Measurements from ENCODE around the gene DUS1L.

DUS1L gene

GRCh38 chr17:82088838-82089722 lies 23.5 kb upstream of the DUS1L start:
- DNase-seq (ENCODE audit: insufficient read length, low spot score): no peak
- no peak for TF ChIP-seq POLR2A (IDR thresholded peaks at IDR 0.05; ENCODE audit: low read depth, low read length)
- FAIRE-seq: no peak

GRCh38 chr17:82087961-82088837 lies 22.6 kb upstream of the DUS1L start:
- no peak for FAIRE-seq
- DNase-seq (ENCODE audit: insufficient read length, low spot score): no peak
- TF ChIP-seq POLR2A (IDR thresholded peaks at IDR 0.05; ENCODE audit: low read depth, low read length): no peak

DNA sequence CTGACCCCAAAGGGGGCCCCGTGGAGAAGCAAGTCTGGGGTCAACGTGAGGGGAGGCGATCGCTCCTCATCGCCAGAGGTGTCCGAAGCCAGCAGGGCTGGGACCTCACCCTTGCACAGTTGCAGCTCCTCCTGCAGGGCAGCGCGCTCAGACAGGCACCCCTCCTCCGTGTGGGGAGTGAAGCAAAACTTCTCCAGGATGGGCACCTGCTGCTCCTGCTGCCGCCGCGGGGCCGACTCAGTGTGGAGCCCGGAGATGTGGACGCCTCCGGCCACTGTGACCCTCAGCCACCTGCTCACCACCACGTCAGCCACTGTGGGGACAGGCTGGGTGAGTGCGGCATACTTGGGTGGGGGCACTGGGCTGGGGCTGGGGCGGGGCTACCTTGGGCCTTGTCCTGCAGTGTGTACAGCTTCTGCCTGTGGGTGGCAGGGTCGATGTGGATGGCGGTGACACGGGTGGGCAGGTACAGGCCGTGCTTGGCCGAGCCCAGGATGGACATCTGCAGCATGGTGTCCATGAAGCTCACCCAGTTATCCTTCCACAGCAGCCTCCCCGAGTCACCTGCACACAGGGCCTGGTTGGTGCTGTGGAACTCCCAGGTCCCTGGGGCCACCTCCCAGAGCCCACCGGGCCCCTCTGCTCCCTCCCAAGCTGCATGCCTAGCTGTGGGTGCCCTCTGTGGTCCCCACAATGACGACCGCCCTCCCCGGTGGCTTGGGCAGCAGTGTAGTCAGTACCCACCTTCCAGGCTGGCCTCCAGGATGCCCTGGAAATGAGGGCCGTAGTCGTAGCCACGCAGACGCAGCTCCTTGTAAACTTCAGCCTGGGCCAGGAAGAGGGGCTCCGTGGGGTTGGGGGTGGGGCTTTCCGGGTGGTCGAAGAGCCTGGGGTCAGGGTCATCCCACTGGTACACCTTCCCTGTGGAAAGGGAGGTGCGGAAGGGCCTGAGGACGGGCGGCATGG lies 21.6 kb upstream of the DUS1L start:
- FAIRE-seq (no peak), DNase-seq (ENCODE audit: insufficient read length, low spot score) (no peak)
- TF ChIP-seq POLR2A (IDR thresholded peaks at IDR 0.05; ENCODE audit: low read depth, low read length): no peak

- FAIRE-seq: no peak
- TF ChIP-seq POLR2A (IDR thresholded peaks at IDR 0.05; ENCODE audit: low read depth, low read length): no peak
- DNase-seq (ENCODE audit: insufficient read length, low spot score): no peak
These were observed 20.5 kb upstream of the DUS1L start for GRCh38 chr17:82085931-82086764.

DNA sequence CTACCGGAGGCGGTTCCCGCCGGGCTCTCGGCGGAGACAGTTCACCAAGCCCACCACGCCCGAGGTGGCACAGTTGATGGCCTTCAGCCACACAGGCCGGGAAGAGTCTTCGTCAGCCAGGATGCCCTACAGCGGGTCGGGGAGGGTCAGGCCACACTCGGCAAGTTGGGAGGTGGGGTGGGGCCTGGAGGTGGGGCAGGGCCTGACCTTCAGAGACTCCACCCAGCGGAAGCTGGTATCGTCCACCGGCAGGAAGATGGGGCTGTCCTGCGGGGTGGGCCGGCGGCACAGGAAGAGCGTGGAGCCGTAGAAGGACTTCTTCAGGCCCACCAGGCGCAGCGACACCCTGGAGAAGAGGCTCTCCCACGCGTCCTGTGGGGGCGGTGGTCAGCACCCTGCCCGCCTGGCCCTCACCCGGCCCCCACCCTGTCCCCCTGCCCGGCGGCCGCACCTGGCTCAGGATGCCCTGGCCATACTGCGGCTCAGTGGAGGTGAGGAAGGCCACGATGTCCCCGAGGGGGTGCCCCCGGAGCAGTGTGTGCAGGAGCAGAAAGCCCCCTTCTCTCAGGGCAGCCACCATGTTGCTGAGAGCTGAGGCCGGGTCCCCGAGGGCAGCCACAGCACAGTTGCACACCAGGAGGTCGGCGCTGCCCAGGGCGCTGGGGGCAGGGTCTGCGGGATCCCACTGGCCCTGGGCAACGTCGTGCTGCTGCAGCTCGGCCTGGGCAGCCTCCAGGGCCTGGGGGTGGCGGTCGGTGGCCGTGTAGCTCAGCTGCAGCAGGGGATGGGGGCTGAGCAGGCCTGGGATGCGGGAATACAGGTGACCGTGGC lies 19.6 kb upstream of the DUS1L start:
- TF ChIP-seq POLR2A (IDR thresholded peaks at IDR 0.05; ENCODE audit: low read depth, low read length): no peak
- DNase-seq (ENCODE audit: insufficient read length, low spot score) (no peak), FAIRE-seq (no peak)

DNA sequence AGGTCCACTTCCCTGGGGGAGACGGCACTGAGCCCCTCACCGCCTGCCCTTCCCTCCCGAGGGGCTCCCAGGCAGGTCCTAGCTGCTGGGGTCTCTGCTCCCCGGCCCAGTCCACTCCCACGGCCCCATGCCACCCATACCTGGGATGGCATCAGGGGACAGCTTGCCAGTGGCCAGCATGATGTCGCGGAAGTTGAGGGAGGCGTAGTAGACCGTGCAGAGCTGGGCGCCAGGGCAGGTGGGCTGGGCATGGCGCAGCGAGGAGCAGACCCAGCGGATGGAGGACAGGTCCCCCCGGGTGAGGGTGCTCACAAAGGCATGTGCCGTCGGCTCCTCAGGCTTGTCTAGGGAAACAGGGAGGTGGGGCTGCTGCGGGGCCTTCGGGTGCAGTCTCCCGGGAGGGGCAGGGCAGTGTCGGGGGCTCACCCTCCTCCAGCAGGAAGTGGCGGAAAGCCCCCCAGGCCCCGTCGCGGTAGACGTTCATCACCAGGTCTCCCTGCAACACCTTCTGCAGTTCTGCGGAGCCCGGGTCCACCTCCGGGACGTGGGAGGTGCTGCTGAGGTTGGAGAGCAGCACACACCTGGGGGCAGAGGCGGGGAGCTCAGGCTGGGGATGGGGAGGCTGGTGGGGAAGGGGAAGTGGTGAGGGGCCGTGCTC lies 18.9 kb upstream of the DUS1L start:
- no peak for TF ChIP-seq POLR2A (IDR thresholded peaks at IDR 0.05; ENCODE audit: low read depth, low read length)
- DNase-seq (ENCODE audit: insufficient read length, low spot score) (no peak), FAIRE-seq (no peak)

GRCh38 chr17:82083533-82084359 lies 18.1 kb upstream of the DUS1L start:
- no peak for TF ChIP-seq POLR2A (IDR thresholded peaks at IDR 0.05; ENCODE audit: low read depth, low read length)
- FAIRE-seq (no peak), DNase-seq (ENCODE audit: insufficient read length, low spot score) (no peak)

GRCh38 chr17:82083009-82083408 lies 17.4 kb upstream of the DUS1L start:
- FAIRE-seq: no peak
- no peak for TF ChIP-seq POLR2A (IDR thresholded peaks at IDR 0.05; ENCODE audit: low read depth, low read length)

DNA sequence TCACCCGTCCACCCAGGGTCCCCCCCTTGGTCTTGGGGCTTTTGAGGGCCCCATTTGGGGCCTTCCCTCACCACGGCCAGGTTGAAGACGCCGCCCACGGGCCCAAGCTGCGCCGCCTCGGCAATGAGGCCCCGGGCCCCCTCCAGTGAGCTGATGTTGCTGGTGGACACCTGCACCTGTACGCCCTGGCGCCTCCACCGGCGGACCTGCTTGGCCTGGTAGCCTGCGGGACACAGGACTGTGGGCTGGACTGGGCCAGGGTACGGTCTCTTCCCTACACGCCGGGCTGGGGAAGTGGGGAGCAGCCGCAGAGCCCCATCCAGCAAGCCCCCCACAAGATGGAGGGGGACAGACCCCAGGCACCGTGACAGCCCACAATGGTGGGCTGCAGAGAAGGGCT lies 16.9 kb upstream of the DUS1L start:
- no peak for TF ChIP-seq POLR2A (IDR thresholded peaks at IDR 0.05; ENCODE audit: low read depth, low read length)
- FAIRE-seq: no peak
- DNase-seq (ENCODE audit: insufficient read length, low spot score): no peak

More at GRCh38 chr17:82083009-82083408, 17.4 kb upstream of the DUS1L start:
- no peak for DNase-seq (ENCODE audit: insufficient read length, low spot score)

DNA sequence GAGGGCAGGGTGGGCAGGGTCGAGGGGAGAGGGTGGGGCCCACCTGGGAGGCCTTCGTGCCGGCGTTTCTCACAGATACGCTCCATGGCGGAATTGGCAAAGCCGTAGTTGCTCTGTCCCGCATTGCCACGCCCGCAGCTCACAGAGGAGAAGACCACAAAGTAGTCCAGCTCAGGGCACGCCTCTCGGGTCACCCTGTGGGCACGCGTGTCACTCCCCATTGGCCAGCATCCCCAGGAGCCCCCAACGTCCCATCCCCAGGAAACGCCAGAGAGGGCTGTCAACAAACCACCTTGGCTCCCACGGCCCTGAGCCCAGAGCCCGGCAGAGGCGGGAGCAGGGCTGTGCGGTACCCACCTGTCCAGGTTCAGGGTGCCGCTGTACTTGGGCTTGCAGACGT lies 16.4 kb upstream of the DUS1L start:
- no peak for FAIRE-seq
- TF ChIP-seq POLR2A (IDR thresholded peaks at IDR 0.05; ENCODE audit: low read depth, low read length): no peak
- DNase-seq (ENCODE audit: insufficient read length, low spot score): no peak

DNA sequence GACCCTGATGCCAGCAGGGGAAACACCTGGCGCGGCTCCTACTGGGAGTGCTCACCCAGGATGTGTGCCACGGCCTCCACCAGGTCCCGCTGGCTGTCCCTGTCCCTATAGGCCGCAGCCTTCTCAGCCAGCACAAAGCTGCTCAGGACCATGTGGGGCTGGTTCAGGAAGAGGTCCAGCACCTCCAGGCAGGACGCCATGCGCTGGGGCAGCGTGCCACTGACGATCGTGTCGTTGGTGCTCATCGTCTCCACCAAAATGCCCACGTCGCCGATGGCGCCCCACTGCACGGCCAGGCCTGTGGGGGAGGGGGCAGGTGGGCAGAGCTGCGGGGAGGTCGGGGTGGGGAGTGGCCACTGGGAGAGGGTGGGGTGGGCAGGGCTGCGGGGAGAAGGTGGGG lies 15.9 kb upstream of the DUS1L start:
- TF ChIP-seq POLR2A (IDR thresholded peaks at IDR 0.05; ENCODE audit: low read depth, low read length): no peak
- no peak for FAIRE-seq
- DNase-seq (ENCODE audit: insufficient read length, low spot score): no peak
